GM12874 (cell line): Measurements from ENCODE around the gene SDK2.

Experiments
- CTCF ChIP-seq: IDR thresholded peaks from 2 replicates; pipeline ENCODE4 v1.5.1; 2011; ENCODE audit warnings: low read depth, mild to moderate bottlenecking, control low read depth, low read length, moderate library complexity; ENCODE audit not compliant: insufficient read depth

SDK2 gene

DNA sequence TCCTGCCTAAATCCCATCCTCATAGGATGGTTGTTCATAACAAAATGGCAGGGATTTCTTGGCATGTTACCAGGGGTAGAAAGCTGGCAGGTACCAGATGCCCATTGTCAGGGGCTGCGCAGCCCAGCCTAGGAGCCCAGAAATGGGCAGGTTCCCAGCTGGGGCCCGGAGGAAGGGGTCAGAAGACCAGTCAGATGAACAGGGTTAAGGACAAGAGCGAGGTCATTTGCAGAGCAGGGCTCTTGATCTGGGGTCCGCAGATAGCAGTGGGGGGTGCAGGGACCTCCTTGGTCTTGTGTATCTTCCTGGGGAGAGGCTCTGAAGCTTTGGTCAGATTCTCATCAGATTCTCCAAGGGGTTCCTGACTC, 280.1 kb downstream of the SDK2 start:
- TF ChIP-seq CTCF = no peak

- no peak for TF ChIP-seq CTCF
Measured at GRCh38 chr17:73363442-73364154, 280.6 kb downstream of the SDK2 start.

DNA sequence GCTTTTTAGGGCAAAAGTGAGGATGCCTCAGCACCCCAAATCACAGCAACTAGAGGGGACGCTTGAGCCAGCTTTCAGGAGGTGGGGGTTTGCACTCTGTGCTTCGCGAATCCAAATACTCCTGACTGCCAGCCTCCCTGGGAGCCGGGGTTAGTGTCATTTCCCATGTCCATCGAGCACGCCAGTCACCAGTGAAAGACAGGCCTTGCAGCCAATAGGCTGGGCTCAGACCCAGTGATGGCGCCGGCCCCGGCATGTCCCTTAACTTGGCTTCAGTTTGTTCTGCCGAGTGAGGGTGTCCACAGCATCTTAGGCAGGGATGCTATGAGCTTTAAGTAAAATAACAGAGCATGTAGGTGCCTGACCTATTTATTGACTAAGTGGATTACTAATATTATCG, 281.5 kb downstream of the SDK2 start:
- no peak for TF ChIP-seq CTCF

DNA sequence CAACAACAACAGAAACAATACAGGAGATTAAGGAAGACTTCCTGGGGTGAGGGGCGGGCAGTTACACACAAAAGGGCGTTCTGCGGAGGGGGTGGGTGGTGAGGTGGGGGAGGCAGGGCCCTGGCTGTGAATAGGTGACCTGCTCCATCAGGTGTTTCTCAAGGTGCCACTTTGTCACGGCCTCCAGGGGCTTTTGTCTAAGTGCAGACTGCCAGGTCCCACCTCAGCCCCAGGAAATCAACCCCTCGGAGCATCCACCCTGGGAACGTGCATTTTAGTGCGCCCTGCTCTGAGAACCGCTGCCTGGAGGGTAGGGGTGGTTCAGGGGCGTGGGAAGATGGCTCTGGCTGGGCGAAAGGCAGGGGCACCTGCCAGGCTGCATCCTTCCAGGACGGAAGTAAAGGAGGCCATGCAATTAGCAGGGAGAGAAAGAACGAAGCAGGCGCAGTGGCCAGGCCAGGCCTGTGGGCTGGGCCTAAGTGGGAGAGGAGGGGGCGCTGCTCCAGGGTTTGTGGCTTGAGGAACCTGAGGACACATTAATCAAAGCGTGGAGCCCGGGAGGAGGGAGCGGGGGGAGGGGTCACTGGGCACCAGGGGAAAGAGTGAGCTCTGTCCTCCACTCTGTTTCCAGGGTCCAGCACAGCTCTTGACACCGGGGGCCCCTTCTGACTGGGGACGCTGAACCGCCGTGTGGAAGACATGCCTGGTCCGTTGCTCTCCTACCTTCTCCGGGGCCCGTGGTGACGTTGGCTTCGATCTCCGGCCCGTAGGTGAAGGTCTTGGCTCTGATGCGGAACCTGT, 283.1 kb downstream of the SDK2 start:
- no peak for TF ChIP-seq CTCF

DNA sequence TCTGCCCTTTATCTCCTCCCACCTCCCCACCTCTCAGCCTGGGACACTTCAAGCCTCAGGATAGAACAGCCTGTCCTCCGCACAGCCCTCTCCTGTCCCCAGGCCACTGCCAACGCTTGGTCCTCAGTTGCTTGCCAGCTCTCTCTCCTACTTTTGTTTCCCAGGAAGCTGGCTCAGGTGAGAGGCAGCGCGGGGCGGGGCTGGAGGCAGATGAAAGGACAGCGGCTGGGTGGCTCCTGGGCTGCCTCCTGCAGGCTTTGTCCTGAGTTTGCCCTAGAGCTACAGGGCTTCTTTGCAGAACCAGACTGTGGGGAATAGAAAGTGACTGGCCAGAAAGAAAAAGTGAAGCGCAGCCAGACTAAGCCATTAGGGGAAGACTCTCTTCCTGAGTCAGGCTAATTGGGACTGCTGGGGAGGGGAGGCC, 284.2 kb downstream of the SDK2 start:
- TF ChIP-seq CTCF = no peak

- no peak for TF ChIP-seq CTCF
Measured at GRCh38 chr17:73359352-73359751, 284.9 kb downstream of the SDK2 start.

- no peak for TF ChIP-seq CTCF
Measured at GRCh38 chr17:73358668-73359067, 285.6 kb downstream of the SDK2 start.
